Mammary epithelial cell (primary cell): ENCODE measurements around the gene TBC1D8.

ENCODE experiments used
- EZH2 ChIP-seq: IDR thresholded peaks from 2 replicates; pipeline ENCODE4 v1.6.1; 2012; ENCODE audit warnings: low read length, inconsistent platforms, borderline replicate concordance
- TF ChIP-seq, protein P1 (sequence below), 2 donors: IDR thresholded peaks in 1 of 2; conservative IDR thresholded peaks in 1 of 2; 2 replicates each; pipeline ENCODE4 v1.5.1; 2011 to 2012; ENCODE audit warnings: inconsistent platforms in 2 of 2, low read length in 2 of 2, mild to moderate bottlenecking in 2 of 2, control low read depth in 1 of 2, low read depth in 1 of 2; ENCODE audit not compliant: insufficient read depth in 1 of 2; ENCODE audit errors: extremely low read depth in 1 of 2

DNA sequence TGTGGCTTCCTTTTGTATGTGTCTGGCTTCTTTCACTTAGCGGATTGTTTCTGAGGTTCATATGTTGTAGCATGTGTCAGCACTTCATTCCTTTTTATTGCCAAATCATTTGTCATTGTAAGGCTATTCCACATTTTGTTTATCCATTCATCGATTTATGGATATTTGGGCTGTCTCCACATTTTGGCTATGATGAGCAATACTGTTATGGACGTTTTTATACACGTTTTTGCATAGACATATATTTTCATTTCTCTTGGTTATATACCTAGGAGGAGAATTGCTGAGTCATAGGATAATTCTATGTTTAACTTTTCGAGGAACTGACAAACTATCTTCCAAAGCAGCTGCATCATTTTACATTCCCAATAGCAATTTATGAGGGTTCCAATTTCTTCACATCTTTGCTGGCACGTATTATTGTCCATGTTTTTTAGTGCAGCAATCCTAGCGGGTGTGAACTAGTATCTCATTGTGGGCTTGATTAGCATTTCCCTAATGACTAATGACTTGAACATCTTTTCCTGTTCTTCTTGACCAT lies 48.1 kb upstream of the TBC1D8 start:
- TF ChIP-seq, protein P1, sequence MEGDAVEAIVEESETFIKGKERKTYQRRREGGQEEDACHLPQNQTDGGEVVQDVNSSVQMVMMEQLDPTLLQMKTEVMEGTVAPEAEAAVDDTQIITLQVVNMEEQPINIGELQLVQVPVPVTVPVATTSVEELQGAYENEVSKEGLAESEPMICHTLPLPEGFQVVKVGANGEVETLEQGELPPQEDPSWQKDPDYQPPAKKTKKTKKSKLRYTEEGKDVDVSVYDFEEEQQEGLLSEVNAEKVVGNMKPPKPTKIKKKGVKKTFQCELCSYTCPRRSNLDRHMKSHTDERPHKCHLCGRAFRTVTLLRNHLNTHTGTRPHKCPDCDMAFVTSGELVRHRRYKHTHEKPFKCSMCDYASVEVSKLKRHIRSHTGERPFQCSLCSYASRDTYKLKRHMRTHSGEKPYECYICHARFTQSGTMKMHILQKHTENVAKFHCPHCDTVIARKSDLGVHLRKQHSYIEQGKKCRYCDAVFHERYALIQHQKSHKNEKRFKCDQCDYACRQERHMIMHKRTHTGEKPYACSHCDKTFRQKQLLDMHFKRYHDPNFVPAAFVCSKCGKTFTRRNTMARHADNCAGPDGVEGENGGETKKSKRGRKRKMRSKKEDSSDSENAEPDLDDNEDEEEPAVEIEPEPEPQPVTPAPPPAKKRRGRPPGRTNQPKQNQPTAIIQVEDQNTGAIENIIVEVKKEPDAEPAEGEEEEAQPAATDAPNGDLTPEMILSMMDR (conservative IDR thresholded peaks at IDR 0.05 in 1 of 2, IDR thresholded peaks at IDR 0.05 in 1 of 2; ENCODE audit: extremely low read depth in 1 of 2, insufficient read depth in 1 of 2, low read depth in 1 of 2, low read length in 2 of 2): no peak
- TF ChIP-seq EZH2: no peak
